Breast epithelium (tissue), 4 donors: ENCODE data around the gene STX16. TPM values are rescaled to one million over a fixed set of nuclear protein-coding genes. Genes with fewer than 3 reads are reported as not detected.
A peak's percentile ranks its signal among the peaks of the same experiment; 100 is the strongest.

Experiments used
- DNase-seq, 2 donors: peaks; one replicate each; pipeline ENCODE4 v3.0.0-alpha.2; 2019; ENCODE audit warnings: low spot score in 2 of 2
- H3K27ac ChIP-seq, 2 donors: fragments of 200-600 bp; sonication (generic) in 1 of 2; one replicate each; pipeline ENCODE4 v1.5.1; 2016 to 2019; ENCODE audit warnings: mild to moderate bottlenecking in 1 of 2
- H3K27me3 ChIP-seq, 2 donors: fragments of 200-600 bp; sonication (generic) in 1 of 2; one replicate each; pipeline versions ENCODE4 v1.5.1 to v1.6.0; 2017 to 2019; ENCODE audit warnings: control low read depth in 1 of 2, mild to moderate bottlenecking in 1 of 2
- H3K36me3 ChIP-seq: fragments of 200-600 bp; one replicate; pipeline ENCODE4 v1.5.1; 2019
- H3K4me1 ChIP-seq, 2 donors: fragments of 200-600 bp; sonication (generic); one replicate each; pipeline ENCODE4 v1.5.1; 2016 to 2019; ENCODE audit warnings: control low read depth in 1 of 2
- H3K4me3 ChIP-seq, 3 donors: fragments of 200-600 bp; sonication (generic); 1 replicate in 2 of 3; 2 replicates in 1 of 3; pipeline ENCODE4 v1.5.1; 2016 to 2019; ENCODE audit warnings: mild to moderate bottlenecking in 3 of 3, moderate library complexity in 2 of 3
- H3K9me3 ChIP-seq, 2 donors: fragments of 200-600 bp; sonication (generic) in 1 of 2; one replicate each; pipeline ENCODE4 v1.5.1; 2016 to 2019; ENCODE audit warnings: control low read depth in 1 of 2
- POLR2A ChIP-seq: fragments of 450-650 bp; IDR thresholded peaks from one replicate; pipeline ENCODE4 v1.6.1; 2016; ENCODE audit warnings: antibody characterized with exemption, mild to moderate bottlenecking, moderate library complexity
- POLR2AphosphoS5 ChIP-seq, 3 donors: sonication (generic); formaldehyde crosslinking; IDR thresholded peaks; one replicate each; pipeline ENCODE4 v1.6.1; 2017; ENCODE audit warnings: antibody characterized with exemption in 3 of 3
- intact Hi-C: fragments of 100-400 bp; cut with DNase I; formaldehyde crosslinking; loops from one replicate; pipeline ENCODE4 v1.15.1; 2023; ENCODE audit warnings: low total_unique reads
- total RNA-seq, 3 donors: library from RNA; depleted of rRNA; stranded (reverse); fragments of >200 nt; gene quantifications; one replicate each; pipeline ENCODE4 v1.1.0, GENCODE V29; 2016
- TF ChIP-seq, protein P1 (sequence below), 3 donors: fragments of 450-650 bp; IDR thresholded peaks; one replicate each; pipeline ENCODE4 v1.5.1; 2016 to 2017; ENCODE audit warnings: antibody characterized with exemption in 3 of 3, mild to moderate bottlenecking in 3 of 3, moderate library complexity in 3 of 3

The STX16 gene
- total RNA-seq, 3 donors from 2014 or later: 54.4 to 76.5 (median 74.4) TPM

DNA sequence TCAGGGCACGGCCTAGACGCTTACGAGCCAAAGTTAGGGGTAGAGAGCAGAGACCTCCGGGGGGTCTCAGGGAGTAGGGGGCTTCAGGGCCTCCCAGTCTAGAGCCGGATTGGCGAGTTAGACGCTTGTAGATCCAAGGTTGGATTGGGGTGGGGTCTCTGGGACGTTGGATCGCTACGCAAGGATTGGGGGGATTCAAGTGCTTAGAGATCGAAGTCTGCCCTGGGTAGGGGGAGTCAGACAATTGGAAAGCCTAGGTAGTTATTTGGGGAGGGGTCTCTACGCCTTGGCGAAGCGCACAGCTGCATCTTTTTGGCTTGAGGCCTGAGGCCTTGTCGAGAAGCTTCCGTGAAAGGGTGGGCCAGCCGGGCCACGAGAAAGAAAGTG is 469 bp downstream of the STX16 start:
- Histone ChIP-seq H3K36me3 (no peaks in the 10 kb centered on the region), H3K4me3 (peak overlapping the region; percentile 81 to 98 (median 97)), H3K27ac (peak overlapping the region; percentile 92 to 95), H3K9me3 (no peaks in the 10 kb centered on the region), H3K4me1 (no peaks in the 10 kb centered on the region), H3K27me3 (no peaks in the 10 kb centered on the region)
- TF ChIP-seq, protein P1, sequence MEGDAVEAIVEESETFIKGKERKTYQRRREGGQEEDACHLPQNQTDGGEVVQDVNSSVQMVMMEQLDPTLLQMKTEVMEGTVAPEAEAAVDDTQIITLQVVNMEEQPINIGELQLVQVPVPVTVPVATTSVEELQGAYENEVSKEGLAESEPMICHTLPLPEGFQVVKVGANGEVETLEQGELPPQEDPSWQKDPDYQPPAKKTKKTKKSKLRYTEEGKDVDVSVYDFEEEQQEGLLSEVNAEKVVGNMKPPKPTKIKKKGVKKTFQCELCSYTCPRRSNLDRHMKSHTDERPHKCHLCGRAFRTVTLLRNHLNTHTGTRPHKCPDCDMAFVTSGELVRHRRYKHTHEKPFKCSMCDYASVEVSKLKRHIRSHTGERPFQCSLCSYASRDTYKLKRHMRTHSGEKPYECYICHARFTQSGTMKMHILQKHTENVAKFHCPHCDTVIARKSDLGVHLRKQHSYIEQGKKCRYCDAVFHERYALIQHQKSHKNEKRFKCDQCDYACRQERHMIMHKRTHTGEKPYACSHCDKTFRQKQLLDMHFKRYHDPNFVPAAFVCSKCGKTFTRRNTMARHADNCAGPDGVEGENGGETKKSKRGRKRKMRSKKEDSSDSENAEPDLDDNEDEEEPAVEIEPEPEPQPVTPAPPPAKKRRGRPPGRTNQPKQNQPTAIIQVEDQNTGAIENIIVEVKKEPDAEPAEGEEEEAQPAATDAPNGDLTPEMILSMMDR (IDR thresholded peaks at IDR 0.05): no peak
- no peak for TF ChIP-seq POLR2A
- no peak for TF ChIP-seq POLR2AphosphoS5 (IDR thresholded peaks at IDR 0.05)
- DNase-seq: peak in 1 of 2 donors; percentile 17
- intact Hi-C loops: no loop called here

DNA sequence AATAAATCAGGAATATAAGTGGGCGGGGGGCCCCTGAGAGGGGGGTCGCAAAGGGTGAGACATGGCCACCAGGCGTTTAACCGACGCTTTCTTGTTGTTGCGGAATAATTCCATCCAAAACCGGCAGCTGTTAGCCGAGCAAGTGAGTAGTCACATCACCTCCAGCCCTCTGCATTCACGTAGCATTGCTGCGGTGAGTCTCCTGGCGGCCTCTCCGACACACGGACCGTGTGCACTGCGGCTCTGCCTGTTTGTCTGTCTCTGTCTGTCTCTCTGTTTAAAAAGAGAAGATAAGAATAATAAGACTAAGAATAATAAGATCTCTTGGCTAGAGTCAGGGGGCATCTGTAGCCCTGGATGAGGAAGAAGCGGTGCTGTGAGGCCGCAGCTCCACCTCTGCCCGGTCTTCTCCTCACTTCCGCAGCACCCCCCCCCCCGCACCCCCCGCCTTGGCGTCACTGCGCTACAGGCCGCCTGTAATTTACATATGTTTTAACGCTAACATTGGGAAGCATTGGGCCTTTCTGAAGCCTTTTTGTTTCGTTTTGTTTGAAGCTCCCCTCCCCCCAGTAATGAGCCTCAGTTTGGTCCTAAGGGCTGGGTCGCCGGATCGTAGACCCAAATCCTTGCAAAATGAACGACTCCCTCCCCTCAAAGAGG is 993 bp downstream of the STX16 start:
- intact Hi-C loops: no loop called here
- Histone ChIP-seq H3K27me3 (no peaks in the 10 kb centered on the region), H3K4me1 (no peaks in the 10 kb centered on the region), H3K27ac (peak overlapping the region; percentile 92 to 95), H3K36me3 (no peaks in the 10 kb centered on the region), H3K4me3 (peak overlapping the region; percentile 81 to 98 (median 97)), H3K9me3 (no peaks in the 10 kb centered on the region)
- no peak for DNase-seq
- TF ChIP-seq POLR2A (no peak), POLR2AphosphoS5 (IDR thresholded peaks at IDR 0.05) (no peak)
- TF ChIP-seq, protein P1 (IDR thresholded peaks at IDR 0.05): no peak

DNA sequence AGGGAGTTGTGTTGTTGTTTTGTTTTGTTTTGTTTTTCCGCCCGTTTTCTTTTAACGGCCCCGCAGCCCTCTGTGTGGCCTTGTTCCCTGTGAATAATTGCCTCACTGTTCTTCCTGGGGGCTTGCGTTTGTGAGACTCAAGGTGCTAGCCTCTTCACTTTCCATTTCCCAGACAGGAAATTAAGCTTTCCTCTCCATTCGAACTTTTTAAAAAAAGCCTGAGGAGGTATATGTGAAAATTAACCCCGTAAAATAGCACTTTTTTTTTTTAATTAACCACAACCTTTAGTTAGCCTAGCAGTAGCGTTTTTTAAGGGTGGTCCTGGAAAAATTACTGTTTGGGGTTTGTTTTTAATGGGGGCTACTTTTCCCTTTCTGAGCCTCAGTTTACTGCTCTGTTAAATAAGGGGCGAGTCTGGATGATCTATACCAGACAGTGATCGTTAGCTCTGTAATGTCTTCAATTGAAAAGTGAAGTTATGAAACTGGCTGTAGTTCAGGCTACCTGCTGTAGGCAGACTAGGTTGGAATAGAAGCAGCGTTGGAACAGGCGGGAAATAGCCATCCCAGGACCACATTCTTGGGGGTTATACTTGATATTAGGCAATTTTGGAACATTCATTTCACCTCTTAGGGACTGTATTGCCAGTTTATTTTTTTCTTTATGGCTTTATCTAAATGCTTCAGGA is 1.7 kb downstream of the STX16 start:
- Histone ChIP-seq H3K9me3 (no peaks in the 10 kb centered on the region), H3K27ac (peak overlapping the region; percentile 92 to 95), H3K4me3 (peak overlapping the region; percentile 81 to 98 (median 97)), H3K27me3 (no peaks in the 10 kb centered on the region), H3K36me3 (no peaks in the 10 kb centered on the region), H3K4me1 (no peaks in the 10 kb centered on the region)
- intact Hi-C loops: no loop called here
- no peak for DNase-seq
- TF ChIP-seq, protein P1 (IDR thresholded peaks at IDR 0.05): no peak
- TF ChIP-seq POLR2A (no peak), POLR2AphosphoS5 (IDR thresholded peaks at IDR 0.05) (no peak)

DNA sequence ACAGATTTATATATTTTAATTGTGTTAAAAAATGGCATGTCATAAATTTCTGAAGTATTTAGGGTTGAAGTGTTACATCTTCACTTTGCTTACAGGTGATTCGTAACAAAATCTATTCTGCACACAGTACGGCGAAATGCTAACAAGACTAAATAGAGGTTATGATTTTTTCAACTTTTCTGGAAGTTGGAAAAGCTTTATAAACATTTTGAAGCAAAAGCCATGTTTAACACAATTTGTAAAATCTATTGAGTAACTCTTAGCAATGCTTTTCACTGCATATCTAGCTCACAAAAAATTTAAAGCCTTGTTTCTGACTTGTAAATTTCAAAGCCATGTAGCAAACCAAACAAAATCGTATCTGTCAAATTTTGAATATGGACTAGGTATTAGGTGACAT is 3.3 kb downstream of the STX16 start:
- no peak for DNase-seq
- intact Hi-C loops: no loop called here
- Histone ChIP-seq H3K4me1 (no peaks in the 10 kb centered on the region), H3K9me3 (no peaks in the 10 kb centered on the region), H3K27ac (no peak overlapping the region), H3K27me3 (no peaks in the 10 kb centered on the region), H3K36me3 (no peaks in the 10 kb centered on the region), H3K4me3 (no peak overlapping the region)
- no peak for TF ChIP-seq POLR2AphosphoS5 (IDR thresholded peaks at IDR 0.05)
- TF ChIP-seq, protein P1 (IDR thresholded peaks at IDR 0.05): no peak
- TF ChIP-seq POLR2A: no peak
